Activated CD4-positive, alpha-beta memory T cell treated with anti-CD3 and anti-CD28 coated beads, Interleukin-2, amount 10 ng/mL, durations not matched to agents 7 days and 5 days (primary cell): Measurements from ENCODE around the gene MEGF11. TPM values are rescaled to one million over a fixed set of nuclear protein-coding genes. Genes with fewer than 3 reads are reported as not detected.
A peak's percentile ranks its signal among the peaks of the same experiment; 100 is the strongest.

Experiments
- CTCF ChIA-PET: fragments of 350-600 bp; sonication (Branson Sonifier 250); formaldehyde crosslinking; loops from one replicate; lab custom pipeline; 2021; ENCODE audit warnings: antibody characterized with exemption, inconsistent platforms; lab: Charles Lee
- POLR2A ChIA-PET: fragments of 350-600 bp; sonication (Branson Sonifier 250); formaldehyde crosslinking; loops from one replicate; lab custom pipeline; 2021; ENCODE audit warnings: antibody characterized with exemption; lab: Charles Lee
- DNase-seq: peaks from one replicate; pipeline ENCODE4 v3.0.0-alpha.2; 2020
- H3K27ac Mint-ChIP-seq: one replicate; pipeline ENCODE4 v1.8.0; 2021; ENCODE audit warnings: mild to moderate bottlenecking, mixed read lengths
- H3K27me3 Mint-ChIP-seq: one replicate; pipeline ENCODE4 v1.8.0; 2021; ENCODE audit warnings: mixed read lengths
- H3K36me3 Mint-ChIP-seq: one replicate; pipeline ENCODE4 v1.8.0; 2021; ENCODE audit warnings: low read depth, mixed read lengths
- H3K4me1 Mint-ChIP-seq: one replicate; pipeline ENCODE4 v1.8.0; 2021; ENCODE audit warnings: mixed read lengths
- H3K4me3 Mint-ChIP-seq: one replicate; pipeline ENCODE4 v1.8.0; 2021; ENCODE audit warnings: mild to moderate bottlenecking, mixed read lengths
- H3K9me3 Mint-ChIP-seq: one replicate; pipeline ENCODE4 v1.8.0; 2021; ENCODE audit warnings: mixed read lengths
- total RNA-seq, 2 experiments: library from RNA; stranded (reverse); gene quantifications; one replicate each; pipeline ENCODE4 v1.2.3, GENCODE V29; 2021

The MEGF11 gene
- not detected for total RNA-seq

DNA sequence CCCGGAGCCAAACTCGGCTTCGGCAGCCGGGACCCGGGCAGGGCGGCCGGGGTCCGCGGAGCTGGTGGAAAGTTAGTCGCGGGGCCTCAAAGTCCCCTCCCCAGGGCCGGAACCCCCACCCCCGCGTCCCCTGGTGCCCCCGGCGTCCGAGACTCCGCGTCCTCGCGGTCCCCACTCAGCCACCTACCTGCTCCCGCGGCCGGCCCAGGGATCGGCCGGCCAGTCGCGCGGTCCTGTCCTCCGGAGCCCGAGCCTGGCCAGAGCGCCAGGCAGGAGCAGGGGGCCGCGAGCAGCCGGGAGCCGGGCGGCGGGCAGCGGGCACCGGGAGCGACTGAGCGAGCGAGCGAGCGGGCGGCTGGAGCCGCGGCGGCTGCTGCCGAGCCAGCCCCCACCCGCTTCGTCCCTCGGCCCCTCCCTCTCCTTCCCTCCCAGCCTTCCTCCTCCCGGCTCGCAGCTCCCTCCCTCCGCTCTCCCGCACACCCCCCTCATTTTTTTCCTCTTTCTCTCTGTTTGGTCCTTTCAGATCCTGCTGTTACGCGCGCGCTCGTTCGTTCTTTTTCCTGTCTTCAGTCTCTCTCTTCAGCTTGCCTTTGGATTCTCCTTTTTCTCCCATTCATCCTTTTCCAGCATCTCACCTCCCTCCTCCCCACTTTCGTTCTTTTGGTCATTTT is at the start of gene MEGF11:
TSS of gene MEGF11 (minus strand) at position 333 of the 671 bp plus-strand sequence. CDS start 125,347 bp downstream, outside the sequence.
- ChIA-PET POLR2A (no interaction called here), CTCF (interaction anchor here (0.7 to 1.1 kb wide), 2 partner anchors 245 to 312 kb away, joined by 3 to 4 read pairs; partner anchors contain the start of gene LCTL)
- peaks cover 13% of the 10 kb centered on the region for H3K4me1 Mint-ChIP-seq
- H3K36me3 Mint-ChIP-seq, result peaks cover 3% of the 10 kb centered on the region
- no peak within 1 kb of the TSS for H3K27ac Mint-ChIP-seq
- peaks cover 75% of the 10 kb centered on the region for H3K27me3 Mint-ChIP-seq
- DNase-seq, result no peak
- H3K4me3 Mint-ChIP-seq, result peak within 1 kb of the TSS; percentile 71
- H3K9me3 Mint-ChIP-seq, result no peaks in the 10 kb centered on the region

- Mint-ChIP-seq H3K27me3 (no peaks in the 10 kb centered on the region), H3K4me3 (no peak overlapping the region), H3K4me1 (peaks cover 1% of the 10 kb centered on the region), H3K9me3 (no peaks in the 10 kb centered on the region), H3K27ac (no peak overlapping the region), H3K36me3 (peaks cover 8% of the 10 kb centered on the region)
- ChIA-PET POLR2A (interaction anchor here (0.9 to 1.1 kb wide), 2 partner anchors 8 to 9 kb away, joined by 4 to 5 read pairs; no protein-coding TSS in a partner anchor), CTCF (interaction anchor here (0.9 kb wide), 1 partner anchor 196 kb away, joined by 3 read pairs; no protein-coding TSS in a partner anchor)
- DNase-seq, result no peak
Measured at GRCh38 chr15:66302489-66303278, 49.1 kb upstream of the MEGF11 start.

GRCh38 chr15:66298803-66299251 is 45.3 kb upstream of the MEGF11 start:
- Mint-ChIP-seq H3K4me1 (peaks cover 24% of the 10 kb centered on the region), H3K27ac (no peak overlapping the region), H3K27me3 (no peaks in the 10 kb centered on the region), H3K4me3 (no peak overlapping the region), H3K9me3 (no peaks in the 10 kb centered on the region), H3K36me3 (peaks cover 6% of the 10 kb centered on the region)
- ChIA-PET POLR2A (no interaction called here), CTCF (interaction anchor here (0.7 kb wide), 1 partner anchor 38 kb away, joined by 3 read pairs; no protein-coding TSS in a partner anchor)
- no peak for DNase-seq

DNA sequence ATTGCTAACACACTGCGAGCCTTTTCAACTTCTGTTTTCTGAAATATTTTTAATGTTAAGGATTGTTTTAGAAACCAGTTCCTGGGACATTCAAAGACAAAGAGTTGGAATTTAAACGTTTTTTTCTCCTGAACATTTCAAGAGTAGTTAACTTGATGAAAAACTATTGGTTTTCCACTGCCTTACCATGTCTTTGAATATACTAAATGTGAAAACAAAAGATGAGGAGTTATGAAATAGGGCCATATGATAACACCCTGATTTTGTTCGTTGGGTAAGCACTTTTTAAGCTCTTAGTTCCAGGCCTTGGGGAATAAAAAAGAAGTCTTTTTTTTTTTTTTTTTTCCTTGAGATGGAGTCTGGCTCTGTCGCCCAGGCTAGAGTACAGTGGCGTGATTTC is 42.6 kb upstream of the MEGF11 start:
- Mint-ChIP-seq H3K4me3 (no peak overlapping the region), H3K36me3 (peaks cover 6% of the 10 kb centered on the region), H3K4me1 (peaks cover 38% of the 10 kb centered on the region), H3K27ac (no peak overlapping the region), H3K27me3 (no peaks in the 10 kb centered on the region), H3K9me3 (no peaks in the 10 kb centered on the region)
- POLR2A ChIA-PET, result interaction anchor here (0.9 to 1.2 kb wide), 2 partner anchors 89 to 209 kb away, joined by 3 read pairs; partner anchors contain the start of gene ZWILCH
- DNase-seq, result no peak
- CTCF ChIA-PET, result interaction anchor here (0.6 to 2.6 kb wide), 3 partner anchors 60 to 202 kb away, joined by 3 to 21 read pairs (median 4); partner anchors contain the start of genes SNAPC5 and TIPIN

- Mint-ChIP-seq H3K27me3 (no peaks in the 10 kb centered on the region), H3K9me3 (no peaks in the 10 kb centered on the region), H3K27ac (peak overlapping the region; percentile 91), H3K4me1 (peaks cover 48% of the 10 kb centered on the region), H3K36me3 (peaks cover 6% of the 10 kb centered on the region), H3K4me3 (peak overlapping the region; percentile 83)
- CTCF ChIA-PET, result interaction anchor here (0.6 to 2.6 kb wide), 6 partner anchors 62 to 423 kb away, joined by 3 to 21 read pairs (median 4); partner anchors contain the start of genes MAP2K1, SNAPC5, TIPIN and ZWILCH
- POLR2A ChIA-PET, result interaction anchor here (0.9 to 5.2 kb wide), 14 partner anchors 8 to 778 kb away, joined by 3 to 51 read pairs (median 6); partner anchors contain the start of genes DPP8, INTS14, MAP2K1 and RAB11A
- DNase-seq, result no peak
Measured at GRCh38 chr15:66294932-66295235, 41.3 kb upstream of the MEGF11 start.

GRCh38 chr15:66294157-66294931 is 40.8 kb upstream of the MEGF11 start:
- Mint-ChIP-seq H3K27me3 (no peaks in the 10 kb centered on the region), H3K27ac (peak overlapping the region; percentile 91), H3K4me1 (peaks cover 52% of the 10 kb centered on the region), H3K36me3 (peaks cover 6% of the 10 kb centered on the region), H3K9me3 (no peaks in the 10 kb centered on the region), H3K4me3 (peak overlapping the region; percentile 83)
- DNase-seq, result no peak
- ChIA-PET POLR2A (interaction anchor here (0.7 to 5.2 kb wide), 17 partner anchors 8 to 989 kb away, joined by 3 to 51 read pairs (median 6); partner anchors contain the start of genes DPP8, INTS14, MAP2K1 and RAB11A), CTCF (interaction anchor here (0.9 to 2.6 kb wide), 6 partner anchors 60 to 211 kb away, joined by 3 to 21 read pairs (median 4); partner anchors contain the start of genes MAP2K1, SNAPC5, TIPIN and ZWILCH)

DNA sequence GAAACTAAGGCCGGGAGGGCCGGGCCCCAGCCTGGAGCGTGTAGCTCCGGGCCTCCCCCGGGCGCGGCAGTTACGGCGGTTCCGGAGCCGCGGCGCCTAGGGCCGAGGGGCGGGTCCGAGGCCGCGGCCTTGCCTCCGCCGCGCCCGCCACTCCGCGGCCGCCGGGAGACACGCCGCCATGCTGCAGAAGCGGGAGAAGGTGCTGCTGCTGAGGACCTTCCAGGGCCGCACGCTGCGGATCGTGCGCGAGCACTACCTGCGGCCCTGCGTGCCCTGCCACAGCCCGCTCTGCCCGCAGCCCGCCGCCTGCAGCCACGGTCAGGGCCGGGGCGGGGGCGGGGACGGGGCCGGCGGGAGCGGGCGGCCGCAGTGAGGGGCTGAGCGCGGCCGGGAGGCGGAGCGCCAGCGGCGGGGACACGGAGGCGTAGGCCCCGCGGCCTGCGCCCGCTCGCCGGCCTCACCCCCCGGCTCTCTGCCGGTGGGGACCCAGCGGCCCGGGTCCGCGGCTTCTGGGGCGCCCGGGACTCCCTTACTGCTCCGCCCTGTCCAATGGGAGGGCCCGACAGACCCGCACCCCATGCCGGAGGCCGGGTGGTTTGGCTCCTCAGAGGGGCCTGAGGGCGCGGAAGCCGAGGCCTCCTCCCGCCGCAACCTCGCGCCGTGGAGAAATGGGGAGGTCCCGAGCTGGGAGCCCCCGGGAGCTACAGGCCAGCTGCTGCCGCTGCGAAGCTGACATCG is 40.0 kb upstream of the MEGF11 start, which contains the start of gene DIS3L:
TSS of gene DIS3L (plus strand) at position 150 of the 738 bp plus-strand sequence. CDS start at position 179, 29 bp downstream.
- H3K27me3 Mint-ChIP-seq, result no peaks in the 10 kb centered on the region
- peak within 1 kb of the TSS; percentile 91 for H3K27ac Mint-ChIP-seq
- DNase-seq, result peak; percentile 68
- CTCF ChIA-PET, result interaction anchor here (0.6 to 2.6 kb wide), 5 partner anchors 23 to 205 kb away, joined by 3 to 21 read pairs (median 3); partner anchors contain the start of gene SNAPC5
- peak within 1 kb of the TSS; percentile 83 for H3K4me3 Mint-ChIP-seq
- H3K36me3 Mint-ChIP-seq, result peaks cover 6% of the 10 kb centered on the region
- no peaks in the 10 kb centered on the region for H3K9me3 Mint-ChIP-seq
- peaks cover 52% of the 10 kb centered on the region for H3K4me1 Mint-ChIP-seq
- POLR2A ChIA-PET, result interaction anchor here (0.6 to 5.2 kb wide), 17 partner anchors 9 to 989 kb away, joined by 3 to 51 read pairs (median 6); partner anchors contain the start of genes DPP8, INTS14, MAP2K1 and RAB11A

GRCh38 chr15:66292571-66293418 is 39.2 kb upstream of the MEGF11 start:
- POLR2A ChIA-PET, result interaction anchor here (0.6 to 5.2 kb wide), 10 partner anchors 62 to 988 kb away, joined by 3 to 51 read pairs (median 10); partner anchors contain the start of genes INTS14, MAP2K1, RNU5B-1 and RPL4
- Mint-ChIP-seq H3K27me3 (no peaks in the 10 kb centered on the region), H3K9me3 (no peaks in the 10 kb centered on the region), H3K4me3 (peak overlapping the region; percentile 79), H3K36me3 (peaks cover 6% of the 10 kb centered on the region), H3K27ac (peak overlapping the region; percentile 81), H3K4me1 (peaks cover 52% of the 10 kb centered on the region)
- no peak for DNase-seq
- CTCF ChIA-PET, result interaction anchor here (0.6 to 2.1 kb wide), 4 partner anchors 11 to 206 kb away, joined by 3 to 11 read pairs (median 3); no protein-coding TSS in a partner anchor

GRCh38 chr15:66291816-66292570 is 38.4 kb upstream of the MEGF11 start:
- H3K36me3 Mint-ChIP-seq, result peaks cover 6% of the 10 kb centered on the region
- ChIA-PET CTCF (interaction anchor here (0.7 to 2.1 kb wide), 4 partner anchors 206 to 872 kb away, joined by 3 to 11 read pairs (median 5); partner anchors contain the start of gene SNAPC5), POLR2A (interaction anchor here (0.7 to 5.2 kb wide), 10 partner anchors 24 to 987 kb away, joined by 3 to 51 read pairs (median 8); partner anchors contain the start of genes MAP2K1, RNU5B-1, RPL4 and SNAPC5)
- peak overlapping the region; percentile 79 for H3K4me3 Mint-ChIP-seq
- H3K27ac Mint-ChIP-seq, result peak overlapping the region; percentile 62
- H3K27me3 Mint-ChIP-seq, result no peaks in the 10 kb centered on the region
- DNase-seq, result no peak
- peaks cover 55% of the 10 kb centered on the region for H3K4me1 Mint-ChIP-seq
- no peaks in the 10 kb centered on the region for H3K9me3 Mint-ChIP-seq

GRCh38 chr15:66290518-66290917 is 37.0 kb upstream of the MEGF11 start:
- DNase-seq, result peak; percentile 37
- Mint-ChIP-seq H3K27ac (no peak overlapping the region), H3K27me3 (no peaks in the 10 kb centered on the region), H3K4me3 (no peak overlapping the region), H3K9me3 (no peaks in the 10 kb centered on the region), H3K36me3 (no peaks in the 10 kb centered on the region), H3K4me1 (peaks cover 46% of the 10 kb centered on the region)
- ChIA-PET POLR2A (interaction anchor here (5.2 kb wide), 1 partner anchor 207 kb away, joined by 50 read pairs; the partner anchor contains the start of gene SNAPC5), CTCF (no interaction called here)
